HEK293 (cell line): ENCODE data around the gene ITGB1BP1.

Experiments used
- CTCF ChIA-PET: fragments of 350-600 bp; formaldehyde crosslinking; extraction: SDS; loops from one replicate; lab custom pipeline; 2021; ENCODE audit warnings: antibody characterized with exemption; lab: Yijun Ruan, JAX
- POLR2A ChIA-PET: fragments of 300-600 bp; formaldehyde crosslinking; extraction: SDS; loops from one replicate; lab custom pipeline; 2020; ENCODE audit warnings: antibody characterized with exemption, inconsistent platforms; lab: Yijun Ruan, JAX
- H3K27ac ChIP-seq: fragments of 200-500 bp; sonication (Bioruptor generic); 2 replicates; pipeline ENCODE4 v1.5.1; 2014; ENCODE audit warnings: low read depth, low read length, control low read depth, inconsistent platforms; ENCODE audit errors: extremely low read depth
- H3K36me3 ChIP-seq, 2 experiments: fragments of 200-500 bp in 1 of 2; sonication (Bioruptor generic) in 1 of 2; 1 replicate in 1 of 2; 2 replicates in 1 of 2; pipeline ENCODE4 v1.5.1; 2014 to 2017; ENCODE audit warnings: inconsistent platforms in 2 of 2, low read length in 2 of 2; ENCODE audit not compliant: control insufficient read depth in 2 of 2, insufficient read depth in 1 of 2
- H3K4me1 ChIP-seq: fragments of 200-500 bp; sonication (Bioruptor generic); 2 replicates; pipeline ENCODE4 v1.5.1; 2014; ENCODE audit warnings: mild to moderate bottlenecking, low read length, inconsistent platforms; ENCODE audit not compliant: control insufficient read depth, insufficient read depth
- H3K4me3 ChIP-seq: 2 replicates; pipeline ENCODE4 v1.5.1; 2011; ENCODE audit warnings: low read depth, mild to moderate bottlenecking, control low read depth, low read length, moderate library complexity
- H3K9me3 ChIP-seq: fragments of 200-500 bp; sonication (Bioruptor generic); 2 replicates; pipeline ENCODE4 v1.5.1; 2014; ENCODE audit warnings: low read depth, low read length, inconsistent platforms; ENCODE audit not compliant: control insufficient read depth, insufficient read depth
- BCL11A ChIP-seq: fragments of 450-650 bp; formaldehyde crosslinking; IDR thresholded peaks from 2 replicates; pipeline ENCODE4 v1.5.1; 2016; ENCODE audit warnings: low read depth, missing biosample characterization, missing genetic modification characterization
- ELK4 ChIP-seq: IDR thresholded peaks from 2 replicates; pipeline ENCODE4 v1.6.1; 2011; ENCODE audit warnings: mild to moderate bottlenecking, low read depth, low read length, borderline replicate concordance
- GLI2 ChIP-seq: fragments of 450-650 bp; formaldehyde crosslinking; IDR thresholded peaks from 2 replicates; pipeline ENCODE4; 2017; ENCODE audit warnings: missing biosample characterization, missing genetic modification characterization, low read depth, borderline replicate concordance
- HOXD13 ChIP-seq: sonication (generic); formaldehyde crosslinking; IDR thresholded peaks from 2 replicates; pipeline ENCODE4 v1.8.0; 2022; ENCODE audit warnings: missing genetic modification reagents, borderline replicate concordance
- IKZF3 ChIP-seq: fragments of 450-650 bp; IDR thresholded peaks from 2 replicates; pipeline ENCODE4 v1.5.0; 2018; ENCODE audit warnings: missing biosample characterization, mild to moderate bottlenecking, missing genetic modification characterization, moderate library complexity
- OVOL3 ChIP-seq: fragments of 450-650 bp; formaldehyde crosslinking; IDR thresholded peaks from 2 replicates; pipeline ENCODE4 v1.5.1; 2016; ENCODE audit warnings: missing biosample characterization, missing genetic modification characterization
- ZBTB20 ChIP-seq: fragments of 450-650 bp; formaldehyde crosslinking; IDR thresholded peaks from 2 replicates; pipeline ENCODE4 v1.5.1; 2016; ENCODE audit warnings: missing biosample characterization, missing genetic modification characterization
- ZBTB44 ChIP-seq: fragments of 450-650 bp; IDR thresholded peaks from 2 replicates; pipeline ENCODE4 v1.5.1; 2018; ENCODE audit warnings: missing biosample characterization, mild to moderate bottlenecking, missing genetic modification characterization
- ZIC2 ChIP-seq: fragments of 450-650 bp; formaldehyde crosslinking; IDR thresholded peaks from 2 replicates; pipeline ENCODE4 v1.5.1; 2016; ENCODE audit warnings: missing biosample characterization, missing genetic modification characterization
- ZNF112 ChIP-seq: fragments of 450-650 bp; formaldehyde crosslinking; IDR thresholded peaks from 2 replicates; pipeline ENCODE4 v1.5.0; 2017; ENCODE audit warnings: missing biosample characterization, missing genetic modification characterization
- ZNF155 ChIP-seq: fragments of 450-650 bp; formaldehyde crosslinking; IDR thresholded peaks from 2 replicates; pipeline ENCODE4 v1.5.1; 2016; ENCODE audit warnings: missing biosample characterization, missing genetic modification characterization
- ZNF174 ChIP-seq: fragments of 450-650 bp; formaldehyde crosslinking; IDR thresholded peaks from 2 replicates; pipeline ENCODE4 v1.5.0; 2017; ENCODE audit warnings: missing biosample characterization, mild to moderate bottlenecking, missing genetic modification characterization
- ZNF202 ChIP-seq: fragments of 450-650 bp; formaldehyde crosslinking; IDR thresholded peaks from 2 replicates; pipeline ENCODE4 v1.5.1; 2016; ENCODE audit warnings: missing biosample characterization, missing genetic modification characterization, borderline replicate concordance
- ZNF433 ChIP-seq: fragments of 450-650 bp; formaldehyde crosslinking; IDR thresholded peaks from 2 replicates; pipeline ENCODE4 v1.5.1; 2016; ENCODE audit warnings: missing biosample characterization, missing genetic modification characterization, low read depth
- ZNF488 ChIP-seq: fragments of 450-650 bp; formaldehyde crosslinking; IDR thresholded peaks from 2 replicates; pipeline ENCODE4 v1.5.1; 2016; ENCODE audit warnings: missing biosample characterization, missing genetic modification characterization
- ZNF513 ChIP-seq: fragments of 450-650 bp; IDR thresholded peaks from 2 replicates; pipeline ENCODE4 v1.5.1; 2018; ENCODE audit warnings: missing biosample characterization, missing genetic modification characterization
- ZNF544 ChIP-seq: fragments of 450-650 bp; formaldehyde crosslinking; IDR thresholded peaks from 2 replicates; pipeline ENCODE4 v1.5.0; 2017; ENCODE audit warnings: missing biosample characterization, missing genetic modification characterization
- ZNF629 ChIP-seq: fragments of 450-650 bp; formaldehyde crosslinking; IDR thresholded peaks from 2 replicates; pipeline ENCODE4 v1.5.1; 2017; ENCODE audit warnings: missing biosample characterization, missing genetic modification characterization

Gene ITGB1BP1

GRCh38 chr2:9420495-9420894 lies 2.8 kb downstream of the ITGB1BP1 start:
- Histone ChIP-seq H3K27ac (no peak overlapping the region), H3K9me3 (no peaks in the 10 kb centered on the region), H3K4me3 (no peak overlapping the region), H3K4me1 (no peaks in the 10 kb centered on the region; the same call in 1 of the 2 replicates), H3K36me3 (peaks cover 0 to 21% of the 10 kb centered on the region in 2 experiments; a peak in 1 of 3 replicates)
- TF ChIP-seq ZNF174 (tag by site-specific recombination) (no peak), ZNF202 (no peak), OVOL3 (tag by site-specific recombination) (no peak), ZBTB44 (no peak), BCL11A (tag by site-specific recombination) (no peak)
- ChIA-PET CTCF (no interaction called here), POLR2A (no interaction called here)

GRCh38 chr2:9419541-9419940 lies 3.8 kb downstream of the ITGB1BP1 start:
- ChIA-PET CTCF (no interaction called here), POLR2A (interaction anchor here (0.6 kb wide), 1 partner anchor 216 kb away, joined by 3 read pairs; no protein-coding TSS in a partner anchor)
- no peak overlapping the region for H3K27ac ChIP-seq
- H3K36me3 ChIP-seq = peaks cover 0 to 21% of the 10 kb centered on the region in 2 experiments; a peak in 1 of 3 replicates
- no peak for TF ChIP-seq ELK4
- no peak for TF ChIP-seq ZNF433
- no peak for TF ChIP-seq ZNF155 (tag by site-specific recombination)
- no peak for TF ChIP-seq IKZF3
- TF ChIP-seq ZIC2 (tag by site-specific recombination) = 0 out of 2 replicates have a peak, but pooled peaks have one; percentile 16
- no peak for TF ChIP-seq ZBTB20 (tag by site-specific recombination)
- TF ChIP-seq ZNF488 (tag by site-specific recombination) = no peak
- no peak for TF ChIP-seq ZNF112
- no peaks in the 10 kb centered on the region for H3K9me3 ChIP-seq
- H3K4me1 ChIP-seq = no peaks in the 10 kb centered on the region; the same call in 1 of the 2 replicates
- no peak overlapping the region for H3K4me3 ChIP-seq

- CTCF ChIA-PET = interaction anchor here (0.6 kb wide), 1 partner anchor 68 kb away, joined by 3 read pairs; no protein-coding TSS in a partner anchor
- no peak overlapping the region for H3K27ac ChIP-seq
- H3K4me3 ChIP-seq = no peak overlapping the region
- peaks cover 0 to 25% of the 10 kb centered on the region in 2 experiments; a peak in 1 of 3 replicates for H3K36me3 ChIP-seq
- no peaks in the 10 kb centered on the region; the same call in 1 of the 2 replicates for H3K4me1 ChIP-seq
- POLR2A ChIA-PET = no interaction called here
- TF ChIP-seq ZNF513 (tag by site-specific recombination) (no peak), GLI2 (tag by site-specific recombination) (no peak), ZNF544 (no peak), HOXD13 (no peak), ZNF629 (tag by site-specific recombination) (no peak)
- H3K9me3 ChIP-seq = no peaks in the 10 kb centered on the region
Measured at GRCh38 chr2:9418746-9419145, 4.6 kb downstream of the ITGB1BP1 start.
